NT2/D1 (cell line): Measurements from ENCODE around the gene MAP3K19.

Experiments
- SUZ12 ChIP-seq: IDR thresholded peaks from 2 replicates; pipeline ENCODE4 v1.6.1; 2011; ENCODE audit not compliant: insufficient read length, insufficient read depth; ENCODE audit errors: extremely low read depth
- ZNF274 ChIP-seq: IDR thresholded peaks from 2 replicates; pipeline ENCODE4 v1.6.1; 2011; ENCODE audit warnings: mild to moderate bottlenecking, low read depth, low read length

DNA sequence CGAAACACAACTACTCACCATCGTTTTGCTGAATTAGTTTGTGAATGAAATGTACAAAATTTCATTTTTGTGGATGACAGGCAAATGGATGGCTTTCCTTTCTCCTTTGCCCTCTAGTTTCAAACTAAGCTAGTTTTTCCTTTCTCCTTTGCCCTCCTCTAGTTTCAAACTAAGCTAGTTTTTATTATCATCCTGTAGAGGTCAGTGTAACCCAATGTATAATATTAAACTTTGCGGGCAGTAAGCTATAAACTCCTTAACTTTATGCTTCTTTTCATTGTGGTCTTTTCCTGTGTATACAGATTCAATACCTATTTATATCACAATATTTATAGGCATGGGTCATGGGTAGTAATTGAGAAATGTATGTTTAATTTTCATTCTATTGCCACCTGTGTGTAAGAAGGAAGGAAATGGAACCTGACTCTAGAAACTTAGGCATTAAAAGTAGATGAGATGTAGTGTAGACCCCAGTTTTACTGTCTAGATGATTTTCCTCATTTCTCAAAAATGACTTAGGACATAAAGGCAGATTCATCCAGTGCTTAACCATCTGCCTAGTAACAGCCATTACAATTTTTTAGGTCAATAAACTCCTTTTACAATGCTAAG is 58.1 kb downstream of the MAP3K19 start:
- TF ChIP-seq ZNF274, result no peak
- TF ChIP-seq SUZ12, result no peak
